Natural killer cell treated with Interleukin-12 subunit alpha and Interleukin-12 subunit beta and Interleukin-15 and Interleukin-18, amount 100 ng/mL, for 72 hours (primary cell): ENCODE measurements around the gene PDE4B. TPM values are rescaled to one million over a fixed set of nuclear protein-coding genes. Genes with fewer than 3 reads are reported as not detected.
"Not testable (repeated sequence)": the region's sequence is repeated elsewhere in the genome, so short reads cannot be mapped to it uniquely, and the experiment has no call there.

Source experiments
- ATAC-seq, 2 donors: fragments of 150-1000 bp; cut with Tn5 transposase in 1 of 2; sonication (Bioruptor Pico), chemical (Tn5 transposase) in 1 of 2; 2 replicates each; pipeline ENCODE4 v1.10.0; 2021
- DNase-seq: peaks from one replicate; pipeline ENCODE4 v3.0.0; 2022; ENCODE audit warnings: low spot score
- H3K27ac Mint-ChIP-seq, 2 donors: 1 replicate in 1 of 2; 2 replicates in 1 of 2; pipeline ENCODE4 v1.8.0; 2022; ENCODE audit warnings: mixed read lengths in 2 of 2, mild to moderate bottlenecking in 1 of 2, moderate library complexity in 1 of 2
- H3K27me3 Mint-ChIP-seq, 2 donors: 1 replicate in 1 of 2; 2 replicates in 1 of 2; pipeline ENCODE4 v1.8.0; 2022; ENCODE audit warnings: mixed read lengths in 2 of 2
- H3K36me3 Mint-ChIP-seq: one replicate; pipeline ENCODE4 v1.8.0; 2022; ENCODE audit warnings: mixed read lengths
- H3K4me1 Mint-ChIP-seq, 2 donors: 1 replicate in 1 of 2; 2 replicates in 1 of 2; pipeline ENCODE4 v1.8.0; 2022; ENCODE audit warnings: low read depth in 2 of 2, mixed read lengths in 2 of 2, mild to moderate bottlenecking in 1 of 2
- H3K4me3 Mint-ChIP-seq: one replicate; pipeline ENCODE4 v1.8.0; 2022; ENCODE audit warnings: mixed read lengths
- H3K9me3 Mint-ChIP-seq: 2 replicates; pipeline ENCODE4 v1.8.0; 2022; ENCODE audit warnings: mixed read lengths
- total RNA-seq, 2 donors: library from RNA; stranded (reverse); gene quantifications; one replicate each; pipeline ENCODE4 v1.2.3, GENCODE V29; 2022

Gene PDE4B
- total RNA-seq, 2 donors from 2014 or later: 83.8 to 136 TPM

- H3K4me1 Mint-ChIP-seq: no peaks in the 10 kb centered on the region
- H3K9me3 Mint-ChIP-seq: no peaks in the 10 kb centered on the region
- H3K27ac Mint-ChIP-seq: no peak overlapping the region
- peaks cover 7% of the 10 kb centered on the region for H3K36me3 Mint-ChIP-seq
- DNase-seq (no peak), ATAC-seq (no peak)
- H3K4me3 Mint-ChIP-seq: no peak overlapping the region
- peaks cover 0 to 8% of the 10 kb centered on the region in 2 donors for H3K27me3 Mint-ChIP-seq
Observed at GRCh38 chr1:65872301-65872700, 79.6 kb downstream of the PDE4B start.

GRCh38 chr1:65878342-65878741 is 85.6 kb downstream of the PDE4B start:
- H3K4me1 Mint-ChIP-seq, H3K27me3 Mint-ChIP-seq, ATAC-seq, H3K4me3 Mint-ChIP-seq, H3K9me3 Mint-ChIP-seq, H3K36me3 Mint-ChIP-seq, DNase-seq, H3K27ac Mint-ChIP-seq: not testable (repeated sequence)

- Mint-ChIP-seq H3K4me1 (no peaks in the 10 kb centered on the region), H3K9me3 (peaks cover 6% of the 10 kb centered on the region), H3K27ac (no peak overlapping the region), H3K4me3 (no peak overlapping the region), H3K27me3 (no peaks in the 10 kb centered on the region), H3K36me3 (no peaks in the 10 kb centered on the region)
- no peak for ATAC-seq
- no peak for DNase-seq
Observed at GRCh38 chr1:65880611-65881010, 87.9 kb downstream of the PDE4B start.

- H3K9me3 Mint-ChIP-seq: peaks cover 6% of the 10 kb centered on the region
- no peak overlapping the region for H3K27ac Mint-ChIP-seq
- no peaks in the 10 kb centered on the region for H3K27me3 Mint-ChIP-seq
- H3K4me3 Mint-ChIP-seq: no peak overlapping the region
- ATAC-seq: no peak
- H3K36me3 Mint-ChIP-seq: no peaks in the 10 kb centered on the region
- no peaks in the 10 kb centered on the region for H3K4me1 Mint-ChIP-seq
- no peak for DNase-seq
Observed at GRCh38 chr1:65881067-65881594, 88.4 kb downstream of the PDE4B start.

- H3K4me3 Mint-ChIP-seq: no peak overlapping the region
- no peaks in the 10 kb centered on the region for H3K27me3 Mint-ChIP-seq
- H3K9me3 Mint-ChIP-seq: peaks cover 8% of the 10 kb centered on the region
- H3K27ac Mint-ChIP-seq: no peak overlapping the region
- H3K36me3 Mint-ChIP-seq: no peaks in the 10 kb centered on the region
- no peak for ATAC-seq
- DNase-seq: no peak
- no peaks in the 10 kb centered on the region for H3K4me1 Mint-ChIP-seq
Observed at GRCh38 chr1:65882076-65882475, 89.4 kb downstream of the PDE4B start.

GRCh38 chr1:65889441-65889840 is 96.7 kb downstream of the PDE4B start:
- DNase-seq (no peak), ATAC-seq (no peak)
- Mint-ChIP-seq H3K27ac (no peak overlapping the region), H3K36me3 (no peaks in the 10 kb centered on the region), H3K4me3 (no peak overlapping the region), H3K9me3 (peaks cover 3% of the 10 kb centered on the region), H3K27me3 (peaks cover 2 to 15% of the 10 kb centered on the region in 2 donors), H3K4me1 (no peaks in the 10 kb centered on the region)

- H3K4me1 Mint-ChIP-seq: no peaks in the 10 kb centered on the region
- DNase-seq: no peak
- ATAC-seq: no peak
- H3K27ac Mint-ChIP-seq: no peak overlapping the region
- H3K27me3 Mint-ChIP-seq: peaks cover 2 to 15% of the 10 kb centered on the region in 2 donors
- peaks cover 3% of the 10 kb centered on the region for H3K9me3 Mint-ChIP-seq
- H3K4me3 Mint-ChIP-seq: no peak overlapping the region
- no peaks in the 10 kb centered on the region for H3K36me3 Mint-ChIP-seq
Observed at GRCh38 chr1:65890201-65890843, 97.6 kb downstream of the PDE4B start.

GRCh38 chr1:65894738-65895605 is 102.3 kb downstream of the PDE4B start:
- peaks cover 2 to 15% of the 10 kb centered on the region in 2 donors for H3K27me3 Mint-ChIP-seq
- H3K36me3 Mint-ChIP-seq: no peaks in the 10 kb centered on the region
- no peak overlapping the region for H3K27ac Mint-ChIP-seq
- ATAC-seq (no peak), DNase-seq (no peak)
- no peaks in the 10 kb centered on the region for H3K4me1 Mint-ChIP-seq
- no peak overlapping the region for H3K4me3 Mint-ChIP-seq
- no peaks in the 10 kb centered on the region for H3K9me3 Mint-ChIP-seq

GRCh38 chr1:65896721-65897120 is 104.0 kb downstream of the PDE4B start:
- no peak overlapping the region for H3K27ac Mint-ChIP-seq
- H3K4me1 Mint-ChIP-seq: no peaks in the 10 kb centered on the region
- no peaks in the 10 kb centered on the region for H3K36me3 Mint-ChIP-seq
- DNase-seq: no peak
- no peak for ATAC-seq
- no peak overlapping the region for H3K4me3 Mint-ChIP-seq
- no peaks in the 10 kb centered on the region for H3K9me3 Mint-ChIP-seq
- peaks cover 2 to 17% of the 10 kb centered on the region in 2 donors for H3K27me3 Mint-ChIP-seq

- Mint-ChIP-seq H3K4me1 (no peaks in the 10 kb centered on the region), H3K36me3 (no peaks in the 10 kb centered on the region), H3K27ac (no peak overlapping the region), H3K27me3 (peaks cover 2 to 17% of the 10 kb centered on the region in 2 donors), H3K9me3 (no peaks in the 10 kb centered on the region), H3K4me3 (no peak overlapping the region)
- ATAC-seq (no peak), DNase-seq (no peak)
Observed at GRCh38 chr1:65897485-65897884, 104.8 kb downstream of the PDE4B start.

- ATAC-seq: no peak
- Mint-ChIP-seq H3K9me3 (peaks cover 2% of the 10 kb centered on the region), H3K27me3 (peaks cover 4 to 27% of the 10 kb centered on the region in 2 donors), H3K4me1 (no peaks in the 10 kb centered on the region), H3K4me3 (no peak overlapping the region), H3K36me3 (no peaks in the 10 kb centered on the region), H3K27ac (no peak overlapping the region)
- DNase-seq: no peak
Observed at GRCh38 chr1:65904681-65905083, 112.0 kb downstream of the PDE4B start.

- Mint-ChIP-seq H3K27ac (no peak overlapping the region), H3K4me3 (no peak overlapping the region), H3K9me3 (no peaks in the 10 kb centered on the region), H3K27me3 (peaks cover 2 to 11% of the 10 kb centered on the region in 2 donors), H3K36me3 (no peaks in the 10 kb centered on the region), H3K4me1 (no peaks in the 10 kb centered on the region)
- DNase-seq: no peak
- ATAC-seq: no peak
Observed at GRCh38 chr1:65910432-65910831, 117.7 kb downstream of the PDE4B start.

- Mint-ChIP-seq H3K4me1 (no peaks in the 10 kb centered on the region), H3K36me3 (no peaks in the 10 kb centered on the region), H3K4me3 (no peak overlapping the region), H3K27me3 (peaks cover 2 to 10% of the 10 kb centered on the region in 2 donors), H3K9me3 (no peaks in the 10 kb centered on the region), H3K27ac (no peak overlapping the region)
- ATAC-seq (no peak), DNase-seq (no peak)
Observed at GRCh38 chr1:65911679-65912078, 119.0 kb downstream of the PDE4B start.

- no peaks in the 10 kb centered on the region for H3K36me3 Mint-ChIP-seq
- no peak for ATAC-seq
- no peaks in the 10 kb centered on the region for H3K9me3 Mint-ChIP-seq
- no peak for DNase-seq
- H3K4me1 Mint-ChIP-seq: no peaks in the 10 kb centered on the region
- H3K27ac Mint-ChIP-seq: no peak overlapping the region
- H3K4me3 Mint-ChIP-seq: no peak overlapping the region
- peaks cover 0 to 8% of the 10 kb centered on the region in 2 donors for H3K27me3 Mint-ChIP-seq
Observed at GRCh38 chr1:65918564-65918963, 125.9 kb downstream of the PDE4B start.
